T-helper 1 cell (primary cell): Measurements from ENCODE around the gene MYRIP.
A peak's percentile ranks its signal among the peaks of the same experiment; 100 is the strongest.

Source experiments
- DNase-seq, 5 donors: peaks; one replicate each; pipeline ENCODE4 v3.0.0-alpha.2; 2012 to 2020

Gene MYRIP

DNA sequence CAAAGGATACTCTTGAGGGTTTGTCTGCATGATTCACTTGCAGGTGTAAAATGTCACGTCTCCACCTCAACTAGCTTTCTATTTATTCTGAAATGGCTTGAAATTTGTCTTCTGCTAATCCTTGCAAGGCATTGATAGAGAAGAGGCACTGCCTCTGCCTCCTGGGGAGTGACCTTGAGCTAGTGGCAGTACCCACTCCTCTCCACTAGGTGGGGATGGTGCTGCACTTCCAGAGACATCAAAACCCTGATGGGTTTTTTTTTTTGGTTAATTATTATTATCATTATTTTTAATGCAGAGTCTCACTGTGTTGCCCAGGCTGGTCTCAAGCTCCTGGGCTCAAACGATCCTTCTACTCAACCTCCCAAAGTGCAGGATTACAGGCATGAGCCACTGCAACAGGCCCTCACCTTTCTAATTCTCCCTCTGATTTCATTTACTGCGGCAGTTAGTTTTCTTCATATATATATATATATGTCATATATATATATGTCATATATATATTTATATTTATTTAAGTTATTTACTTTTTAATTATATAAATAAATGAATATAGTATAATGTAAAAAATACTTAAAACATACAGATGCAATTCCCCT, 382.5 kb downstream of the MYRIP start:
- DNase-seq: peak in 4 of 5 donors; percentile 20 to 48 (median 32)

DNA sequence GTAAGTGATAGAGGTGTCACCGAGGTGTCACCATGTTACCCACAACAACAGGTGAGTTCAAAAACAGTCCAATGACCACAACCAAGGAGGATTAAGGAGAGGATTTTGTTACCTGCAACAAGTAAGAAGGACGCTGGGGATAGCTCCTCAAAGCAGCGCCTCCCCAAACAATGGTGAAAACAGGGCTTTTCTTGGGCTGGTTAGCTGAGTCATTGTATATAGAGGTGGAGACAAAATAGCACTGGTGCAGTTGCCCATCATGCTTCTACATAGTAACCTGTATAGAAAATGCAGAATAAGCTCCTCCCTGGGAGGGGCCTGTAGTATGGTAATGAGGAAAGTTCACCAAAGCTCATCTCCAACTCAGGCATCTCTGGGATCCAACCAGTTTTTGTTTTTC, 383.2 kb downstream of the MYRIP start:
- DNase-seq: no peak

DNA sequence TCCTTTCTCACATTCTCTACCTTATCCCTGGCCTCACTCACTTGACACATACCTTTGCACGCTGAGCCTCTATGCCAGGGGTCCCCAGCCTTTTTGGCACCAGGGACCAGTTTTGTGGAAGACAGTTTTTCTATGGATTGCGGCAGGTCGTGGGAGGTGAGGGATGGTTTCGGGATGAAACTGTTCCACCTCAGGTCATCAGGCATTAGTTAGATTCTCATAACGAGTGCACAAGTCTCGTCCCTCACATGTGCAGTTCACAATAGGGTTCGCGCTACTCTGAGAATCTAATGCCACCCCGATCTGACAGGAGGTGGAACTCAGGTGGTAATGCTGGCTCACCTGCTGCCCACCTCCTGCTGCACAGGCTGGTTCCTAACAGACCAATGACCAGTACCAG, 387.6 kb downstream of the MYRIP start:
- no peak for DNase-seq

DNA sequence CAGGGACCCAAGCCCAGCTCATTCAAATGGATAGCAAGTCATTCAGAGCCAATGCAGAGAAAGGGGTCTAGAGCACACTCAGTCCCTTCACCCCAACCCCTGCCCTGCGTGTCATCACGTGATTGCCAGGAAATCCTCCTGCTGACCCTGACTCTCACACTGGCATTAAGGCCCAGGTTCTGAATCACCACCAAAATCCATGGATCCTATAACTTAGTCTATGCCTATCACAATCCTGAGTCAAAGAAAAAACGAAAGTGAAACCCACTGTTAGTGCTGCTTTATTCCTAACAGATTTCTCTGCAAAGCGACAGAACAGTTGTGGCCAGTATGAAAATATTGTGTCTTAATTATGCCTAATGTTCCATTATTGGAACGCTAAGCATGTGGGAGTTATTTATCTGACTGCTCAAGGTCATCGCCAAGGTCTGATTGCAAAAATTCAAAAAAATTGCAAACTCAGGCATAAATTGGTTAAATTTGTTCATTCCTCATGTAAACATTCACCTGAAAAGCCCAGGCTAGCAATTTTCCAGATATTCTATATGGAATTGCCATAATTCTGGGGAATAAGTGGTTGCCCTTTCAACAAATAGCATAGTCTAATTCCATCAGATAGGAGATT, 391.4 kb downstream of the MYRIP start:
- no peak for DNase-seq

DNA sequence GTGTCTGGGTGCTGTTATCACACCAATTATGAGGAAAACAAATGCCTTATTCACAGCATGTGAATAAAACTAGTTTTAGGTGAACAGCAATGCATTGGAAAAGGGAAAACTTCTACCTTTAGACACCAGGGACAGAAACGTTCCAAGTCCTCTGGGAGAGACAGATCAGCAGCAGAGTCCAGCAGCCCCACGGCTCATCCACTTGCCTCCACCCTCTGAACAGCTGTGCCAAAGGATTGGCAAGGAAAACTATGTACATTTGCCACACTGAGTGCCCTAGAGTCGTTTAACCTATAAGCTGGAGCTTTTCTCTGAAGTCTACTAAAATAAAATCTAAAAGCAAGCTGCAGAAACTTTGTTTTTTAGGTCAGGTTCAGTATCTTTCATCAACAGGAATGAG, 392.4 kb downstream of the MYRIP start:
- no peak for DNase-seq

DNA sequence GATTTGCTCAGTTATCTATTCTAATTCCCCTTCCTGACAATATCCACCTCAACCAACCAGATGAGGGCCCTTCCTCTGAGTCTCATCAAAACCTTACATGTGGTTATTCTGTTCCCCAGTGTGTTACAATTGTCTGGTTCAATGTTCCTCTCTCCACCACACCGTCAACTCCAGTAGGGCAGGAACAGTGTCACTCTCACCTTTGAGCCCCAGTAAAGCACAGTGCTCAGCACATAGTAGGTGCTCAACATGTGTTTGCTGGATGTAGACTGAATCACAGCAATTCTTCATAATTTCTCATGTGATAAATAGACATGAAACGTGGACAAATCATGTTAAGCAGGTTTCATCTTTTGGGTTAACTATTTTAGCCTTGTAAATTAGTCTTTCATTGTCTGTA, 397.1 kb downstream of the MYRIP start:
- DNase-seq: no peak

DNA sequence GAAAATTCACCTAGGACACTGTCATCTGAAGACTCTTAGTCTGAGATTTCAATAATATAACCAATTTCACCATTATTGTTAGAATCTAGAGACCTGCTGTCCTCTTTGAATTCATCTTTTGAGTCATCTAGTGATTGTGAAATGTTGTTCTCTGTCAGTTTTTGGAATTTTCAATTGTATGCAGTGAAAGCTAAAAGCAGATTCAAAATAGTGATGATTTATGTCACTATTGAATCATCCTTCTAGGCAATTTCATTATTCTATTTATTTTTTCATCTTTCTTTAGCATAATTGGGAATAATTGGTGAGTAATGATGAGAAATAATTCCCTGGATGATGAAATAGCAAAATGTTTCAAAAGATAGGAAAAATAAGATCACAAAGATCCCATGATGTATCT, 398.4 kb downstream of the MYRIP start:
- DNase-seq: no peak

DNA sequence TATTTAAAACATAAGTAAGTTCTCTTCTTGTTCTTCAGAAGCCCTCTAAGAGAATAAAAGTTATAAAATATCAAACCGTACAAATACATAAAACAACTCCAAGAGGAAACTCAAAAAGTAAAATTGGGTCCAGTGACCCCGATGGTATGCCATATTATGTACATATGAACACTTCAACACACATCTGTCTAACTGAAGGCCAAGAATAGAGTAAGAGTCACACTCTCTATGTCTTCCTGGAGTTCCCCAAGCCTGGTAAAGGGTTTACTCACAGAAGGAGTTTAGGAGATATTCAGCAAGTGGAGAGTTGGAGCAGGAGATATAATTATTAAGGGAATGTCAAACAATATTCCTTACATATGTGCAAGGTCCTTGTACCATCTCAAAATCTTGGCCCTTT, 398.8 kb downstream of the MYRIP start:
- DNase-seq: no peak

DNA sequence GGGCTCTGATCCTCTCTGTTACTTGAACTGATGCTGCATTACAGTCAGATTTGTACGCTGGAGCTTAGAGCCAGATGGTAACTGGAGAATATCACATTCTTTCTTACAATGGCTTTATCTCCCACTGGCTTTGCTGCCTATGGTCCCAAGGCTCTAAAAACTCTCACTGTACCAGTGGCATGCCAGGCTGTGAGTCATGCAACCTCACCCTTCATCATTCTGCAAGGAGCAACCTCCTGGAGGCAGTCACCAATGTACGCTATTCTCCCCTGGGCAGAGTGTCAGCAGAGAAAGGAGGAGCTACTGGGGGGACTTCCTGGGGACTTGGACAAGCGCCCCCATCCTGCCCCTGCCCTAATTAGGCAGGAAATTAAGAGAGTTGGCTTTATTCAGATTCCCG, 402.2 kb downstream of the MYRIP start:
- DNase-seq: no peak

DNA sequence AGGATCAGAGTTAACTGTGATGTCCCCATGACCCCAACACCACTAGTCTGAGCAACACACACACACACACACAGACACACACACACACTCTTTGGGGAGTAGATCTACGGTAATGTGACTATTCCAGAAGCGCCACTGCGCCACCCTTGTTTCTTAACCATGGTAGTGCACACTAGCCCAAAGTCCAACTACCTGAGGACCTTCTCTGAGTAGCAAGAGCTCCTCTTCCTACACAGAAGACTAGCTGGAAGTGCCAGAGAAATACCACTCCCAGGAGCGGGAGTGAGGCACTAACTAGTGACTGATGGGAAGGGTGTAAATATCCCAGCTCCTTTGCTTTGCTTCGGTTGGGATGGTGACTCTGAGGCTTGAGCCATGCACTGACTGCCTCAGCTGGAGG, 404.1 kb downstream of the MYRIP start:
- no peak for DNase-seq

DNA sequence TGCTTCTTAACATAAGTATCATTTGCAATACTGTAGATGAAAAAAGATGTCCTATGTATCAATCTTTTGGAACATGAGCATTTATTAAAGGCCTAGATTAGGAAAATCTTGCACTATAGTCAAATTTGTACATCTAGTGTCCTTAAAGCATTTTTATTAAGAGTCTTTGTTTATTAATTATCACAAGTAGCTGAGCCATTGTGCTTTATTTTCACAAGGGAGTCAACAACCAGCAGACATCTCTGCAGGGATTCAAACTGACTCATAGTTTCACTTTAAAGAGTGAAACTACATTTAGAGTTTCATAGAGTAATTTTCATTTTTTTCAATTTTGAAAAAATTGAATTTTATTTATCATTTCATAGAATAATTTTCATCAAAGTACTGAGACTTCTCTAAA, 405.6 kb downstream of the MYRIP start:
- no peak for DNase-seq

DNA sequence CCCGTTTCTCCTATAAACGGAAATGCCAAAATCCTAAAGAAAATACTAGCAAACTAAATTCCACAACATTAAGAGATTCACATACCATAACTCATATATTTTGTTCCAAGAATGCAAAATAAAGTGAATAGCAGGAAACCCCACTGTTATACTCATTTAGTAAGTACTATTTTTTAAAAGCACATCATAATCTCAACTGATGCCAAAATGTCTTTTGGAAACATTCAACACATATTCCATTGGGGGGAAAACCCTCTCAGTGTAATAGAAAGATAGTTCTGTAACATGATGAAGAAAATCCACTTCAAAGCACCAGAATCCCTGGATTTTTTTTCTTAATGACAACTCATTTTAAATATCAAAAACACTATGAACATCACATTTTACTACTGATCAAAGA, 407.1 kb downstream of the MYRIP start:
- DNase-seq: no peak

DNA sequence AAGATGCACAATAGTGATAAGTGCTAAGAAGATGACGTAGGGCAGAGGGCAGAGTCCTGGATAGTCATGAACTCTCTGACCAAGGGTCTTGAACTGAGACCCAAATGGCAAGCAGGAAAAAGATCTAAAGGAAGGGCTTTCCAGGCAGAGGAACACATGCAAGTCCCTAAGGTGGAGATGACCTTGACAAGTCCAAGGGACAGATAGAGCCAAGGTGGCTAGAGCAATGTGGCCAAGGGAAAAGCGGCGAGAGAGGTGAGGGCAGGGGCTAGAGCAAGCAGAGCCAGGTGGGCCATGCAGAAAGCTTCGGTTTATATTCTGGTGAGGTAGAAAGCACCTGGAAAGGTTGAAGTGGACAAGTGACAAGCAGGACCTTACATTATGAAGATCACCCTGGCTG, 414.4 kb downstream of the MYRIP start:
- no peak for DNase-seq

DNA sequence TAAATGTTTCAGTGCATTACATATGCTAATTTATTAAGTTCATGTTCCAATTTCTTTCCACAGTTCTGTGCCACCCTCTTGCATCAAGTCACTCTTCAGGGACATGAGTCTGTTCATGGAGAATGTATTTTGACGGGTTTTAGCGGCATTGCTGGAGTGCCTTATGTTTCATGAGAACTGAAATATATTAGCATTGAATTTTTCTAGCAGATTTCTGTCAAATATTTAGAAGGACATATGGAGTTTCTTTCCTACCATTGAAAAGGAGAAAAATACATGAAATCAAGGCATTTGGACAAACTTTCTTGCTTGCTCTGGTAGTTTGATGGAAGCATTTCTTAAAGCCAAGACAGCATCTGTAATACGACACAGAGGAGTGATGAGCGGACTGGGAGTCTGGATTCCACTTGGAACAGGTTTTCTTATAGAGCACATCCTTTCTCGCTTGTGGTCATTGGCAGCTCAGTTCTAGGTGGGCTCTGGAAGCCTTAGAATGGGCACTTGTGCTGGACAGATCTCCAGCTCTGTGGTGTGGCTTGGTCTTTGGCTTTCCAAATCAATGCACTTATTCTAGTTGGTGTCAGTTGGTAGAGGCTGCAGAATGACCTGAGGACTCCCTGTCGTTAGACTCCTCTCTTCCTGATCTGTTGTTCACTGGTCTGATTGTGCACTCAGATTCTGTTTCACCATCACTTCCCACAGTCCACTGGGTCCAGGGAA, 415.5 kb downstream of the MYRIP start:
- DNase-seq: no peak

DNA sequence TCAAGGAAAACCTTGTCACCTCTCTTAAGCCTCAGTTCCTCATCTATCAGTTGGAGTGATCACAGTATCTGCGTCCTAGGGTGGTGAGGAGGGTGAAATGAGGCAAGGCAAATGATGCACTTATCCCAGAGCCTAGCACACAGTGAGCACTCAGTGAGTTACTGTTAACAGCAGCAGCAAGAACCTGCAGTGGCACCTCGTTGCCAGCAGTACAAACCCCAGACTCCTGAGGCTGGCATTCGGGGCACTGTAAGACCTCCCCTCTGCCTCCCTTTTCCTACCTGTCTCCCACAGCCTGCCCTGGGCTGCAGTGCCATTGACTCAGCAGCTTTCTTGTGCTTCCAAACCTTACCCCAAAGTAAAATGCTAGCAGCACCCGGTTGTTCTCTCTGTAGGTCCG, 417.2 kb downstream of the MYRIP start:
- DNase-seq: no peak

DNA sequence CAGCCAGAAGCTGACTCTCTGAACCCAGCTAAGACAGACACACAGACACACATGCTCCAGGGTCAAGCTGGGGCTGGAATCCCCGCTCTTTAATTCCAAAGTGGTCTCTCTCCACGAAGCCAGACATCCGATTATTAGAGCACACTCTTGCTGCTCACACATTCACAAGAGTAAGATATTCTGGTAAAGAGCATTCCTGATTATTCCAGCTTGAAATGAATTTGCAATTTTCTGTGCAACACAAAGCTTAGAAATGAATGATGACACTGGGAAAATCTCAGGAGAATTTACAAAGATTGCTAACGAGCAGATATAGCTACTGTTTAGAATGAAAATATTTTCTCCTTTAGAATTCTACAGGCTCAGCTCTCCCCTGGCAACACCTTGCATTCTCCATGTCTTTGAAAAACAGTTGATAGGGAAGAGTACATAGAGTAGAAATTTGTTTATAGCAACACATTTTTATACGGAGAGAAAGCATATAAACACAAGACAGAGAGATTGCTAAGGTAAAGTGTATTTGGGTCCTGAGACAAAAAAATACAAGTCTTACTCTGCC, 419.5 kb downstream of the MYRIP start:
- no peak for DNase-seq

DNA sequence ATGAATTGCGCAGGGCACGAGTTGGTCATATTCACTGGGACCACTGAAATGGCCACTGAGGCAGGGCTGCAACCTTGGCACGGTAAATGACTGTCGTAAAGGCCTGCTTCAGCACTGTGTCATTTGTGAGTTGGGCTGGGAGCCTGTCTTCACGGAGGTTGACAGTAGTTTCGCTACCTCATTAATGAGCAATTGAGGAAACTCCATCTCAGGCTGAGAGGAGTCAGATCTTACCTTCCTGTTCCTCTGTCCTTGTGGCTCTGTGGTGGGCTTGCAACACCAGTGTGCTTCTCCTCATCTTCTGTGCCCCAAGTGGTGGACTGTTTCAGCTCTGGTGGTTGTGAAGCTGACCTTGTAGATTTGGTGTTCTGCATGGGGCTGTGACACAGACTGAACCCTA, 420.0 kb downstream of the MYRIP start:
- no peak for DNase-seq

DNA sequence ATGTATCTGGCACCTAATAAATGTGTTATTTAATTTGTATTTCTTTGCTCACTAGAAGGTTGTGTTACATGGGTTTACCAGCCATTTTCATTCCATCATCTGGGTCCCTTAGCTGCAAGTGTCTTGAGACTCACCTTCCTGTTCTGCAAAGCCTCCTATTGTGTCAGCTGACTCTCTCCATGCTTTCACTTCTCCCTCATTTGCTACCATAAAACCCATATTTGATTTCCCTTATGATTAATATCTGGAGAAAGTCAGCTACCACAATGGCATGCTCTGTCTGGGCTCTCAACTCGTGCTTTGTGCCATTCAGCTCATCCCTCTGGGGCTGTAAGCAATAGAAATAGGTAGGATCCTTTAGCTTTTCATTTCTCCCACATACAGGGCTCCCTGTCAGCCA, 420.6 kb downstream of the MYRIP start:
- no peak for DNase-seq

DNA sequence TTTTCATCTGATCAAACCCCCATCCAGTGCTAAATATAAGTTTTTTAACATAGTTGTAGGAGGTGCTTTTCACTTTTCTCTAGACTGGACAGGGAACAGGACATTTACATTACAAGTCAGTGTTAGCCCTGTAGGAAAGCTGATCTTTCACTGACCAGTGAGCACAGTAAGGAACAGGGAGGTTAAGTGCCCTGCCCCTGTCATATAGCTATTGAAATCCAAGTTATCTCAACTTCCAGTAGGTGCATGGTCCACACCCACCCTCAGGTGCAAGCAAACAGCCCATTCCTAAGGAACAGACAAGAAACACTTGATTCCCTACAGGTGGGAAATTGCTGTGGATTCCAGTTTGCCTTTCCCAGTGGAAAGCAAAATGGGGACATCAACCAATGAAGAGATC, 421.0 kb downstream of the MYRIP start:
- no peak for DNase-seq

DNA sequence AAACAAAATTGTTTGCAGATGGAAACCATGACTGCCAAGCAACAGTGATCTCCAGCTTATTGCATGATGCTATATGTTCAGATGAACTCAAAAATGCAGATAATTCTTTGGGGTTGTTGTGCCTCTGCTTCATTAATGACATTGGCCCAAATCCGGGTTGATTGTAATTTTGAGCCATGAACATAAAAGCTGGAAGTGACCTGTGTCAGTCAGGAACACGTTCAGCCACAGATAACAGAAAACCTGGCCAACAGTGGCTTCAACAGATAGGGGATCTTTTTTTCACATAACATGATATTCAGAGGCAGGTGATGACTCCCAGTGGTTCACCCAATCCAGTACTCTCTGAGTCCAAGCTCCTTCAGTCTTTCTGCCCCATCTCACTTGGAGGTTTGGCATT, 423.2 kb downstream of the MYRIP start:
- no peak for DNase-seq

DNA sequence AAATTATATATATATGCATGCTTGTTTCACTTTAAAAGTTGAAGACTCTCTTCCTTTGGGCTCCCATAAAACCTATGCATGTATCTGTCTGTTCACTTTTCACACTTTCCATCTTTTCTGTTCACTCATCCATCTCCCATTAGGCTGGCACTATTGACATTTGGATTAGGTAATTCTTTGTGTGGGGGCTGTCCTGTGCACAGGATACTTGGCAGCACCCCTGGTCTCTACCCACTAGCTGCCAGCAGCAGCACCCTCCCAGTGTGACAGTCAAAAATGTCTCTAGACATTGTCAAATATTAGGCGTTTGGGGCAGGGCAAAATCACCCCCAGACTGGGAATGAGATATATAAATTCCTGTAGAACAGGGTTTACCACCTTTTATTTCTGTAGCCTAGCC, 427.8 kb downstream of the MYRIP start:
- no peak for DNase-seq

DNA sequence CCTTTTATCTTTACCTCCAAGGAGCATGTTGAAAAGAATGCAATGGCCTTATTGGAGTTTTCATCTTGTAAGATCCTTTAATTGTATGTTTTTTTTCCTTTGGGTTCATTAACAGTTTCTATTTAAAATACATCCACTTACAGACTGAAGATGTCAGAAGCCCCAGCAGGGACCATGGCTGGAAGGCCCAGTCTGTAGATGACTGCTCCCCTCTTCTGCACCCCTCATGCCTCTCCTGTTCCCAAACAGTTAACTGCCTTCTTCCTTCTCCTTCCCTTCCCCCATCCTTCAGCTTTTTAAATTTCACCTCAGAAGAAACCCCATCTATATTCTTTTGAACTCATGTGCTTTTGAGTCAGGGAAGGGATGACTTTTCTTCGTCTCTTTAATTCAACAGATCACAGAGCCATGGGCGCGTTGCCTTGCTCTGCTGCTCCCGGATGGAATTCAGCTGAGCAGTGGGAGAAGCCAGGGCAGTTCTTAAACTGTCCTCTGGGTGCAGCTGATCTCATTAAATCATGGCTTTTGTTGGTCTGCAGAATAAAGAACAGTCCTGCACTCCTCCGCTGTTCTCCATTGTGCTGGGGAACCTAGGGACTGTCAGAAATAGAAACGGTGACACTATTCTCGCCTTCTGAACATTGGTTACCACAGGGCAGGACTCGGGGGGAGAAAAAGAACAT, 428.6 kb downstream of the MYRIP start:
- DNase-seq: no peak

DNA sequence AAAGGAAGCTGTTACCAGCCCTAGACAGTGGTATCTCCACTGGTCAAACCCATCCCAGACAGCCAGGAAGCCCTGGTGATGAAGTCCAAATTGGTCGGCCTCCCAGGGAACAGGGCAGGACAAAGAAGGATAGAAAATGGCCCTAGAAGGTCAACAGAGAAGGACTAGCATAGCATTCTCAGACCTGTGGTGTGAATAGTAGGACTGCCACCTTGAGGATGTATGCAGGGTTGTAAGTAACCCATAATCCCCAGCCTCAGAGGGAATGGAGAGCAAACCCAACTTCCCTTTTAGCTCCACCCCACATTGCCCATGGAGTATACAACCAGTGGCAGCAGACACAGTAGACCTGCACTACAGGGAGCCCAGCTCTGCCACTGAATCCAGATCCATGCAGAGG, 431.5 kb downstream of the MYRIP start:
- no peak for DNase-seq

DNA sequence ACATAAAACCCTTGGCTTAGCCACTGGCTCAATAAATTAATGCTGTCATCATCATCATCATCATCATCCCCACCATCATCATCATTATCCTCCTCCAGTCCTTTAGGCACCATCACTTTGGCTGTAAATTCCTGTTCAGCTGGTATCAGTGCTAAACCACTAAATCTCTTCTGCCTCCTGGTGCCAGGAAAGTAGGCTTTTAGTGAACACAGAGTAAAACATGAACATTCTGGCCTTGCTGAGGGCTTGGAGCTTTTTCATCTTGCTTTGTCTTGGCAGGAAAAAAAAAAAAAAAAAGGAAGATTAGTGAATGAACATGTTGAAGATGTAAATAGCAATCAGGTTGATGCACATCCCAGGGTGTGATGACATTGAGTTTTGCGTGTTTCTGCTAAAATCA, 432.8 kb downstream of the MYRIP start:
- no peak for DNase-seq
